ENCODE measurements around the gene JUP. TPM values are rescaled to one million over a fixed set of nuclear protein-coding genes. Genes with fewer than 3 reads are reported as not detected.

The JUP gene
- total and polyA plus RNA-seq, 10 donors = 13.7 to 73.1 (median 33.5) TPM

- H3K27me3 ChIP-seq (replicated peaks in 1 of 7) = peaks cover 0 to 55% (median 19%) of the 10 kb centered on the region in 7 donors
- H3K4me1 ChIP-seq = peaks cover 24 to 69% (median 41%) of the 10 kb centered on the region in 6 donors
- peak overlapping the region in 7 of 8 donors; percentile 48 to 84 (median 80) for H3K27ac ChIP-seq
- no peaks in the 10 kb centered on the region for H3K36me3 ChIP-seq
- TF ChIP-seq POLR2AphosphoS5 (IDR thresholded peaks at IDR 0.05) (peak in 1 of 3 donors; percentile 40), CTCF (IDR thresholded peaks at IDR 0.05 in 8 of 11, conservative IDR thresholded peaks at IDR 0.05 in 3 of 11) (no peak)
- no peaks in the 10 kb centered on the region for H3K9me3 ChIP-seq
- DNase-seq = no peak
- intact Hi-C loops (cut with DNase I; ENCODE audit: low total_unique reads) = no loop called here
- whole genome bisulfite sequencing, 5 donors = 8 to 14% (median 11%) methylated on average over 9 to 13 of the region's 13 CpGs
- H3K4me3 ChIP-seq = peak overlapping the region; percentile 31 to 82 (median 54)
These were observed 1.2 kb downstream of the JUP start for GRCh38 chr17:41785091-41785858.

GRCh38 chr17:41784207-41784744 lies 2.2 kb downstream of the JUP start:
- Histone ChIP-seq H3K4me1 (peaks cover 26 to 79% (median 47%) of the 10 kb centered on the region in 6 donors), H3K27ac (peak overlapping the region in 4 of 8 donors; percentile 33 to 81 (median 56)), H3K36me3 (no peaks in the 10 kb centered on the region), H3K9me3 (no peaks in the 10 kb centered on the region), H3K27me3 (replicated peaks in 1 of 7) (peaks cover 0 to 55% (median 19%) of the 10 kb centered on the region in 7 donors), H3K4me3 (peak overlapping the region in 4 of 8 donors; percentile 55 to 82 (median 63))
- no peak for TF ChIP-seq POLR2A (IDR thresholded peaks at IDR 0.05)
- no peak for DNase-seq
- intact Hi-C loops (cut with DNase I; ENCODE audit: low total_unique reads) = no loop called here
- 26 to 52% (median 39%) methylated on average over 6 of the region's 6 CpGs for WGBS, 5 donors

- Histone ChIP-seq H3K36me3 (no peaks in the 10 kb centered on the region), H3K4me3 (no peak overlapping the region), H3K9me3 (no peaks in the 10 kb centered on the region), H3K4me1 (peaks cover 27 to 96% (median 61%) of the 10 kb centered on the region in 6 donors), H3K27ac (peak overlapping the region in 5 of 8 donors; percentile 22 to 51 (median 36)), H3K27me3 (replicated peaks in 1 of 7) (peaks cover 0 to 55% (median 19%) of the 10 kb centered on the region in 7 donors)
- intact Hi-C loops (cut with DNase I; ENCODE audit: low total_unique reads) = no loop called here
- no peak for TF ChIP-seq CTCF (IDR thresholded peaks at IDR 0.05 in 8 of 11, conservative IDR thresholded peaks at IDR 0.05 in 3 of 11)
- no peak for TF ChIP-seq POLR2A (IDR thresholded peaks at IDR 0.05)
- peak in 1 of 3 donors; percentile 57 for TF ChIP-seq POLR2AphosphoS5 (IDR thresholded peaks at IDR 0.05)
- 46 to 65% (median 54%) methylated on average over 3 to 4 of the region's 4 CpGs for WGBS, 5 donors
- DNase-seq = no peak
These were observed 4.4 kb downstream of the JUP start for GRCh38 chr17:41782142-41782541.

- Histone ChIP-seq H3K4me3 (no peak overlapping the region), H3K27ac (peak overlapping the region in 6 of 8 donors; percentile 22 to 55 (median 42)), H3K4me1 (peaks cover 32 to 96% (median 65%) of the 10 kb centered on the region in 6 donors), H3K36me3 (no peaks in the 10 kb centered on the region), H3K9me3 (no peaks in the 10 kb centered on the region), H3K27me3 (replicated peaks in 1 of 7) (peaks cover 0 to 49% (median 19%) of the 10 kb centered on the region in 7 donors)
- WGBS, 5 donors = 66 to 69% (median 67%) methylated on average over 13 of the region's 13 CpGs
- no peak for DNase-seq
- intact Hi-C loops (cut with DNase I; ENCODE audit: low total_unique reads) = no loop called here
- TF ChIP-seq POLR2AphosphoS5 (IDR thresholded peaks at IDR 0.05) = peak in 2 of 3 donors; percentile 47 to 49
- no peak for TF ChIP-seq CTCF (IDR thresholded peaks at IDR 0.05 in 8 of 11, conservative IDR thresholded peaks at IDR 0.05 in 3 of 11)
These were observed 5.0 kb downstream of the JUP start for GRCh38 chr17:41781404-41782110.
